Measurements from ENCODE around the gene UQCC2.

The UQCC2 gene

DNA sequence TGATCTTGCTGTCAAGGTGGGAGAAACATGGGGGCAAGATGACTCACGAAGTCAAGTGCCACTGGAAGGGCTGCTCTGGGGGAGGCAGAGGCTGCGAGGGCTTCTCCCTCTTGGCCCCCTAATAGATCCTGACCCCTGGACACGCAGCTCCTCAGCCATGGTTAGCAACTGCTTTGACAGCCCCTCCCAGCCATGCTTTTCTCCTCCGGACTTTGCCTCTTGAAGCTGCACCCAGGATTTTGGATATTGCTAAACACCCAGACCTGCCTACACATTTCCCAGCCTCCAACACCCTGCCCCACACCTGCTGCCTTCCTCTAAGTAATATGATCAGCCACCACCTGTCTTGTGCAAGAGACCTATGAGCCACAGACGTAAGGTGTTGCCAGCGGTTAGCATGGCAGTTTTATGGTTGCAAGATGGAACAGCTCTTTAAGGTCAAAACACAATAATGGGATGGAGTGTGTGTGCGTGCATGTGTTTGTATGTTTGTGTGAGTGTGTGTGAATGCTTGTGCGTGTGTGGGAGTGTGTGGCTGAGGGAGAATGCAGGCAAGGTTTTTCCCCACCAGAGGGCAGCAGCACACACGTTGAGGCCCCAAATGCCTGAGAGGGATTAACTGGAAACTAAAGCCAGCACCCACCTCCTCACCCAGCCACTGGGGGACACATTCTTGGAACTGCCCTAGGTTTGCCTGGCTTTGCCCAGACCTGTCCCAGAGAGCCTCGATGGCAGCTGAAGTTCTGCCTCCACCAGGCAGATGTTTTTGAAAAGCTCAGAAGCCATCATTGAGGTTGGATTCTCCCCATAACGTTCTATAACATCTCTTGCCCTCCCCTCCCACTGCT is 32.7 kb upstream of the UQCC2 start:
- FAIRE-seq (no peak), DNase-seq (ENCODE audit: low spot score) (peak; percentile 22)

DNA sequence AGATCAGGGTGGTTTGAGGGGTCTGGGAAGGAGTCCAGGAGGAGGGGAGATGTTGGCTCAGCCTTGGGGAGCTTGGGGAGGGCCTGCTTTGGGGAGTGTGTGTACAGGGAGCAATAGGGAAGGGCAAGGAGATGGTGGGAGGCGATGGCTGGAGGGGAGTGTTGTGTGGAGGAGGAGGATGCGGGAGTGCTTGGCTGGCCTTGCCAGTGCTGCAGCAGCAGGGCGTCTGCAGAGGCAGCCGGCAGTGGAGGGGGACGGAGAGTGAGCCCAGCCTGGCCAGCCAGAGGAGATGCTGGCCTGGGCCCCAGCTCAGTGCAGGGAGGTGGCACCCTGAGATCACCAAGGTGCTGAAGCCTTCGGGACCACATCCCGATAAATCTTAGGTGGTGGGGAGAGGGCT is 31.3 kb upstream of the UQCC2 start:
- DNase-seq (ENCODE audit: low spot score) (no peak), FAIRE-seq (no peak)

DNA sequence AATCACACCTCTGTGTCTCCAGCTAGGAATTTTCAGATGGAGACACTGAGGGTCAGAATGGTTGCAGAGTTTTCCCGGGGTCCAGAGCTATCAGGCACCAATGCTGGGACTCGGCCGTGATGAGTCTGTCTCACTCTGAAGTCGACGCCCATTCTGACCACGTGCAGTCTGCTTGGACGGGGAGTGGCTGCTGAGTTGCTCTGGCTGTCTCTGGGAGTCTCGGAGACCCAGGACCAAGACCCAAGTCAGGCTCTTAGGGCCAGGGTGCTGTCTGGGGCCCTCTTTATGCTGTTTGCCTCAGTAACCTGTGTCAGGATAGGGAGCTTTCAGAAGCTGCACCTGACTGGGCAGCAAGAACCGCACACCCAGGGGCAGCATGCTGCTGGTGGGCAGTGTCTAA is 30.6 kb upstream of the UQCC2 start:
- FAIRE-seq = no peak
- DNase-seq (ENCODE audit: low spot score) = no peak

DNA sequence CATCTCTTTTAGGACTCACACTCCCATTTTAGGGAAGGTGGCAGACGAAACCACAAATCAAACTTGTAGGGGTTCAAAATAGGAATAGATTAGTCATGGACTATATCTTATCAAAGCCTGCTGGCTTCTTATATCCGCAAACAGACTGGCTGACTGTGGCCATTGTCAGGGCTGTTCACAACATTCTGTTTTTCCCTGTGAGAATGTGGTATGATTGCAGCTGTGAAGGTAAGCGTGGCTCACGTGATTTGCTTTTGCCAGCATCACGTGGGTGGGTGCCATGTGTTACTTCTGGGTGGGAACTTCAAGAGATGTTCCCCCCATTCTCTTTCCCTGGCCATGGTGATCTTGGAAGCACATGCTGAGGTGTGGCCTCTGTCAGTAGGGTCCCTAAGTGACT is 29.3 kb upstream of the UQCC2 start:
- FAIRE-seq (no peak), DNase-seq (ENCODE audit: low spot score) (no peak)

DNA sequence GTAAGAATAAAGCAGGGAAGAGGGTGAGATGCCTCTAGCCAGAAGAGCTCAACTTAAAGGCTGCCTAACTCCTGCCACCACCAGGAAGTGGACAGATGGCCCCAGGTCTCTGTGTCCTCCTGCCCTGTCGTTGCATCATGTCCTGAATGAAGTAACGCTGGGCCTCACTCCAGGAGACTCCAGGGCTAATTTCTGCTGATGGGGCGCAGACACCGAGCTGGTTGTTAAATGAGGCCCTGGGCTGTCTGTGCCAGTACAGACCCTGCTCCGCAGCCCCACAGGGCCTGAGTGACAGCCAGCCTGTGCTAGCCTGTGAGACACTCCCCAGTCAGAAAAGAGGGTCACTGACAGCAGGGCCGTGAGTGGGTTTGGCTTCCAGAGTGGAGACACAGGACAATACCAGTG is 28.7 kb upstream of the UQCC2 start:
- no peak for FAIRE-seq

DNA sequence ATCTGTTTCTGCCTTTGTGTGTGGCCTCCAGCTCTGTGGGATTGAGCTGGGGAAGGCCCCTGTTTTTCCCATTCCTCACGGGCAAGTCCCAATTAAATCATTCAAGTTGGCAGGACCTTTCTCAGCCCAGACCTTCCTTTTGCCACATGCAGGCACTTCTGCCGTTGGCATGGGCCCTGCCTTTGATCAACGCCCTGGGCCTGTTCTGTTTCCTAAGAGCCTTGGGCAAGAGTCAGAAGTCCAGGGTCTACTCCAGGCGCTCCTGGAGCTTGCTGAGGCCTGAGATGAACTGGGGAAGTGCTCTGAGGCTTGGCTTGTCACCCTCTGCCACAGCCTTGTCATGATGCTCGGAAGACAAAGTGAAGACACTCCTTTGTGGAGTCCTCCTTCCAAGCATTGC is 28.1 kb upstream of the UQCC2 start:
- no peak for DNase-seq (ENCODE audit: low spot score)
- no peak for FAIRE-seq

More for the DNA sequence above, 28.7 kb upstream of the UQCC2 start:
- DNase-seq (ENCODE audit: low spot score) = no peak

DNA sequence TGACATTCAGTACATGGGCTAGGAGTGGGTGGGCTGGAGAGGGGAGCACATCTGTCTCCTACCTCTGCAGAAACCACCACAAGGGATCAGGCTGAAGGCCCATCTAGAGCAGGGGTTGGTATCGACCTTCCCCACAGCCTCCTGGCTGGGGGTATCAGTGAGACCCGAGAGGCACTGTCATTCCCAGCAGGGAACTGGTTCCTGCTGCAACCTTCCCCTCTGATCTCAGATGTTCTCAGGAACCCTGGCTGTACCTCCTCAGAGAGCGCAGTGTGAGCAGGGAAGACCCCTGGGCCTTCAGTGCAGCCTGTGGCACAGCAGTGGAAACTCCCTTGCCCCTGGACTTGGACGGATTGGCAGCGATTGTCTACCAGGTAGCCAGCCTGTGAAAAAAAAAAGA is 27.4 kb upstream of the UQCC2 start:
- FAIRE-seq (no peak), DNase-seq (ENCODE audit: low spot score) (no peak)

DNA sequence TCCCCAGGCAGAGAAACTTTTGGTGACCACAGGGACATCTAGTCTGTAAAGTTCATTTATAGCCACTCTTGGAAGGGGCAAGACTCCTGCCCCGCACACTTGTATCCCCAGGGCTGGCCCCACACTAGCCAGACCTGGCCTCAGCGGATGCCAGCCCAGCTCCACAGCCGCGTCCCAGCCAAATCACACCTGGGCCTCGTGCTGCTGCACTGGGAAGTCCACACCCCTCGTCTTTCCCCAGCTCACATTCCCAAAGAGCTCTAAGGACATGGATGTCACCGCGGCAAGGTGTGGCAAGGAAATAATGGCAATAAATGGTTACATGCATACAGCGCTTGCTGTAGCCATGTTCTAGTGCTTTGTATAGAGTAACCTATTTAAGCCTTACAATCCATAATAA is 26.7 kb upstream of the UQCC2 start:
- DNase-seq (ENCODE audit: low spot score) (no peak), FAIRE-seq (no peak)

DNA sequence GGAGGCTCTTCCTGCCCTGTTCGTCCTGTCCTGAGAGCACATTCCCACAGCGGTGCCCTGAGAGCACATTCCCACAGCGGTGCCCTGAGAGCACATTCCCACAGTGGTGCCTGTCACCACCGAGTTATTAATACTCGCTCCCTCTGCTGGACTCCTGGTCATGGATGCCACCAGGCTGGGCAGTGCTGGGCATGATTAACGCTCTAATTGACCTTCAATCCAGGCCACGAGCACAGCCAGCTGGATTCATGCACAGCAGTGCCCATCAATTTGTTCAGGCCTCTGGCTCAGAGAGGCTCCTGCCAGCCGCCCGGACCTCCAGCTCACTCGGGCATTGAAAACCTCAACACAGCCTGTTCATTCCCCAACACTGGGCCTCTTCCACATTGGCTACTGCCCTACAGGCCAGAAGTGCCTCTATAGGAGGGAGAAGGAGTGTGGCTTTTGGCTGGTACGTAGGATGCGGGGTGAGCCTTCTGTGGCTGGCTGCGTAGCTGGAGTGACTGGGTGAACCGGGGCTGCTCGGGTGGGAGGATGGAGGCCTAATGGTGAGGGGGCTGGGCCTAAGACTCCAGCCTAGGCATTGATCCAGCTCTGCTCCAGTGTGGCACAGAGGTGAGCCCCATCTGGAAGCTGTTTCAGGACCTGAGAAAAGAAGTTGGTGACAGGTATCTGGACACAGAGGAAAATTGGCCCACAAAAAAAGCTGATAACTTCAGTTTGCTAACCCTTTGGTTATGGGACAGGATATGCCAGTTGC is 25.9 kb upstream of the UQCC2 start:
- FAIRE-seq = no peak
- DNase-seq (ENCODE audit: low spot score) = no peak

DNA sequence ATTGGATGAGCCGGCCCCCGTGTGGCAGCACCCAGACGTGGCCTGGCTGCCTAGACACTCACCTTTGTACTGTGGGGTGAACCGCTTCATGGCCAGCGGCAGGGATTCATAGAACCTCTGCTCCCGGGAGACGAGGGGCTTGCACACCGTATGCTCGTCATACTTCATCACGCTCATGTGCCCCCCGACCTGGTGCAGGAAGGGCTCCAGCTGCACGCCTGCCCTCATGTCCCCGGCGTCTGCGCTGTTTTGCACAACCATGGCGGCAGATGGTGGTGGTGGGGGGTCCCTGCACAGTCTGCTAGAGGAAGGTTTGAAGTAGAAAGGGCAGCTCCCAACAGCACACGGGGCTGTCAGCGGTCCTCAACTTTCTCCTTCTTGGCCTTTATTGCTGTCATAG is 23.7 kb upstream of the UQCC2 start:
- DNase-seq (ENCODE audit: low spot score) (no peak), FAIRE-seq (no peak)

DNA sequence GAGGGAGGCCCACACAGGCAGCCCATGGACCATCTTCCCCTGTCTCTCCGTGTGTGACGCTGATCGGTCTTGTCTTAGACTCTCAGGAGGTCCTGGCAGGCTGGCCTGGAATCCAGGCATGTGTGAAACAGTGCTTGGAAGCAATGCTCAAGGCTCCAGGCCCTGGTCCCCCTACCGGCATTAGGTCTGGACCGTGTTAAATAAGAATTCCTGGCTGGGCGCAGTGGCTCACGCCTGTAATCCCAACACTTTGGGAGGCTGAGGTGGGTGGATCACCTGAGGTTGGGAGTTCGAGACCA is 22.2 kb upstream of the UQCC2 start:
- no peak for FAIRE-seq
- DNase-seq (ENCODE audit: low spot score) = no peak

DNA sequence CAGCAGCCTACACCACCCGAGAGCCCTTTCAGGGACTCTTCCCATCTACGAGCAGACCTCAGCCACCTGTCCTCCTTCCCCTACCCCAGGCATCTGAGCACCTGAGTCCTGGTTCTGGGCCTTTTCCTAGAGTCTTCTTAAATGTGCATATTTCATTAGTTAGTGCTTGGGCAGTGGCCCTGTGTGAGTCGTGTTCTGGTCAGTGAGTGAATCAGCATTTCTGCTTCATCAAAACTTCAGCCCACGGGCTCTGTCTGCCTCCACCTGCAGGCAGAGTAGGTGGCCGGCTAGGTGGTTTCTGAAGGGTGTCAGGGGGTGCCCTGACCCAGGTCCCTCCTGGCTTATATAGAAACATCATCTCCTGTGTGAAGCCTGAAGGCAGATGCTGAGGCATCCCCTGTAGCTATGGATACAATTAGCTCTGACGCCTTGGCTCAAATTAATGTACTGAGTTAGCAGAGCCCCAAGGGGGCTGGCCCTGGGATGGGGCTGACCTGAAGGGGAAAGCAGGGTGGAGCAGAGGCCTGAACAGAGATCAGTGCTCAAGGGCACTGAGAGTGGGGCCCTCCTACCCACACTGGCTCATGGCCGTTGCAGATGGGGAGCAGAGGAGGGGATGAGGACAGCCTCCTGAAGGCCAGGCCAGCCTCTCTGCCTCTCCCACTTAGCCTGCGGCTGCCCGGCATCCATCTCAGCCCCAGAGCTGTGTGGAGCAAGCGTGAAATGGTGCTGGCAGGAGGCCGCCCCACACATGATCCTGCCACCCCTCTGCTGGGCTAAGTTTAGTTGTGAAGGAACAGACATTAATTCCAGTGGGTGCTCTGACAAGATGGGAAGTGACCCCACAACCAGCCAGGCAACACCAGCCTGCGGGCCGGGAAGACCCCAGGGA is 21.6 kb upstream of the UQCC2 start:
- DNase-seq (ENCODE audit: low spot score) = no peak
- no peak for FAIRE-seq

DNA sequence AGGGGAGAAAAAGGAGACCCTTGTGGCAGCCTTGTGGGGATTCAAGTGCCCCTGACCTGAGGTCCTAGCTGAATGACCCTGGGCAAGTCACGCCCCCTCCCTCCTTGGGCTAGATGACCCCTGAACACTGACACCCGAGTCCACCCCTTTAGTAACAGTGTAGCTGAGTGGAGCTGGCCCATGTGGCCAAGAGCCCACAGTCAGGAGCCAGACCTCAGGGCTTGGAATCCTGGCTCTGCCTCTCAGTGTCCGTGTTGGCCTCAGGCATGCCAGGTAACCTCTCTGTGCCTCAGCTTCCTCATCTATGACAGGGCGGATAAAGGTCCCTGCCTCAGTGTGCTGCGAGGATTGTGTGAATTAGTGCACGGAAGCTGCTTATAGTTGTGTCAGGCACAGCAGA is 20.9 kb upstream of the UQCC2 start:
- DNase-seq (ENCODE audit: low spot score) = no peak
- FAIRE-seq = no peak

DNA sequence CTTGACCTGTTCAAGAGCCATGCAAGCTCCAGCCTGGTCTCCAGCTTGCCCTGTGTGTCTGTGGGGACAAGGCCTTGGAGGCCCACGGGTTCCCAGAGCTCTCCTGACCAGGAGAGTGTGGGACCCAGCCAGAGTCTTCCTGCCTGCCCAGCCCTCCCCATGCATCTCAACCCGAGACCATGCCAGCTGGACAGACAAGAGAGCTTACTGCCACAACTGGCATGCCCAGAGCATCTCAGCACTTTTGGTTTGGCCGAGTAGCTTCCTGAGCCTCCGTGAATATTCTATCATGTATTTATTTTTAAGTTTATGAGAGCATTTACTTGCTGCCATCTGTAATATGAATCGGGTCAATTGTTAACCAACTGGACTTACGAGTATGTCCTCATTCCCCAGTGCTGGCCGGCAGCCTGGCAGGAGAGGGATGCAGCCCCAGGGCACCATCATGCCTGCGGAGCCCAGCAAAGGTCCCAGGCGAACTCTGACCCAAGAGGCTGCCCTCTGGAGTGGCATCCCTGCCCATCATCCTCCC is 20.3 kb upstream of the UQCC2 start:
- no peak for FAIRE-seq
- no peak for DNase-seq (ENCODE audit: low spot score)

DNA sequence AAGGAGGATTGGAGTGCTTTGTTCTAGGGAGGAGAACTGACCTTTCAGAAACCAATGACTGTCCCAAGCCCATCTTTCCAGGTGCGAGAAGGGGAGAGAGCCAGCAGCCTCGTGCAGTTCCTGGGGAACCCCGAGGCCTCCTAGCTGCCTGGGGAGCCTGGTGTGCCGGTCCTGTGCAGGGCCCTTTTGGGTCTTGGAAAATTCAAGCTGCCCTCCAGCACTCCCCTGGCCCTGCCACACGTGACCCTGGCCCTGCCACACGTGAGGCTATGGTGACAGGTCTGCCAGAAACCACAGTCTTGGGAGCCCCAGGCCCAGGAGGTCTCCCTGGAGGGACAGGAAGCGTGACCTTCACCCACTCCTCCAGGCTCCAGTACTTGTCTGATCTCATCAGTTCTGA is 19.5 kb upstream of the UQCC2 start:
- FAIRE-seq (no peak), DNase-seq (ENCODE audit: low spot score) (no peak)

DNA sequence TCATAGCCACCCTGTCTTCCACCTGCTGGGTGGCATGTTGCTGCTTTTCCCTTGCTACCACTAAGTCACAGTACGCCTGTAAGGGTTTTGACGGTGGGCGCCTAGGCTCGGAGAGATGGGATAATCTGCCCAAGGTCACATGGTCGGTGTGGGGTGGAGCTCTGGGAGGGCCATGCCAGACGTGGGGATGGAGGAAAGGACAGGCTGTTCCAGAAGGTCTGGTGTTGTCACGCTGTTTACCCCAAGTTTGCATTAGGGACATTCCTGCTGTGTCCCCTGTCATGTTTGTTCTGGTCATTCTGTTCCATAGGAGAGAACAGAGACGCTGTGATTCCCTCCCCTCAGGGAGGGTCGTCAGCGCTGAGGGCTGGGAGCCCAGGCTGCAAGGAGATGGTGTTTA is 19.1 kb upstream of the UQCC2 start:
- no peak for DNase-seq (ENCODE audit: low spot score)
- no peak for FAIRE-seq

DNA sequence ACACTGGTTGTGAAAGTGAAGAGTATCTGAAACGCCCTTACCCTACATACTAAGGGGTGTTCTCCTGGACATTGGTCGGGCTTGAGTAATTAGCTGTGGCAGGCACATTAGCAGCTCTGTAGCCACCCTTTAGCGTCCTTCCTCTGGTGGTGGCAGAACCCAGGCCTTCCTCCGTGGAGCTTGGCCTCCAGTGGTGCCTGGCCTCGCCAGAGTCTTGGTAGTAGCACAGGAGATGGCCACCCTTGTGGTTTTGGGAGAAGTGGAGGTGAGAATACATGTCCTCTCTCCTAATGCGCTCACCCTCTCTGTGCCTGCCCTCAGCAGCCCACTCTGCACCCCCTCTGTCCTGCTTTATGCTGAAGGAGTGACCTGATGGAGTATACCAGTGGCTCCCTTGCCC is 17.6 kb upstream of the UQCC2 start:
- DNase-seq (ENCODE audit: low spot score) (no peak), FAIRE-seq (no peak)

DNA sequence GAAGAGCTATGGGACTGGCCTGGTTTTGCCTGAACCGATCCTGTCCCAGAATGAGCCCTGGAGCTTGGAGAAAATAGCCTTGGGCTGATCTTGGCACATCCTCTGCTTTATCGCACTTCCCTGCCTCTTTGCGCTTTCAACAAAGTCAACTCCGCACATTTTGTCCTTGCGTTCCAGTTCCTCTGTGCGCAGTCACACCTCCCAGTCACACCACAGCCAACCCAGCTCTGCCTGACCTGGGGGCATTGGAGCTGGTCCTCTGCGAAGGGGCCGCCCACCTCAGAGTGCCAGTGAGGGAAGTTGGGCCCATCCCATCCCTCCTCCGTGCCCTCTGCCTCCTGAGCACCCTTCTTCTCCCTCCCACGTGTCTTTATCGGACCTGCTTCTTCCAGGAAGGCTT is 16.9 kb upstream of the UQCC2 start:
- DNase-seq (ENCODE audit: low spot score) (no peak), FAIRE-seq (no peak)

DNA sequence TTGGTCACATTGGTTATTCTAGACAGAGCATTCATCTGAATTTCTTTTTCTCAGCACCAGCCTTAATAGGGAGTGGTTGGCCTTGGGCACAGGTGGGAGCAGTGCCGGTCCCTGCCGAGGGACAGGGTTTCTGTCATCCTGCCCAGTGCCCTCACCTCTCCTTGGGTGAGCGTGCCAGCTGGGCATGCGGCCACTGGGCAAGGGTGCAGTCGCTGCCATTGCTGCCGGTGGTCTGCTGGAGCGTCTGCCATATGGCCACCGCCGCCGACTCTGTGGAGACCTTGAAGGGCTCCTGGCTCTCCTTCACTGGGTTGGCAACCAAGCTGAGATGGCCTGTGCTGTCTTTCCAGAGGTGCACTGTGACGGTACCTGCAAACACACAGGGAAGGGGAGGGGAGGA is 16.4 kb upstream of the UQCC2 start:
- no peak for FAIRE-seq
- DNase-seq (ENCODE audit: low spot score) = no peak

DNA sequence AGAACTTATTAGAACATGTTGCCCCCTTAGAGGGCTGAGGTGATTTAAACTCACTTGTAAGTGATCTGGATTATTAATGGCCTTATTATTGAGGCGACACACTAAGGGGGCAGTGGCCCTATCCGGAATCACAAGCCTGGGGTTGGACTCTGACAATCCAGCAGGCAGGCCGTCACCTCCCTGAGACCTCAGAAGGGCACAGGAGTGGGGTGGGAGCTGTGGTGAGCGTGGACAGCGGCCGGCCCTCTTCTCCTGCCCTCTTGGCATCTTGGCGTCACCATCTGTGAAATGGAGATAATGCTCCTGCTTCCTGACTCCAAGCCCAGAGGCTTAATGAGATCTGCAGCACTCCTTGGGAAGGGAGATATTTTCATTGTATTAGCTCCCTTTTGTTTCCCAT is 15.6 kb upstream of the UQCC2 start:
- DNase-seq (ENCODE audit: low spot score) (no peak), FAIRE-seq (no peak)

DNA sequence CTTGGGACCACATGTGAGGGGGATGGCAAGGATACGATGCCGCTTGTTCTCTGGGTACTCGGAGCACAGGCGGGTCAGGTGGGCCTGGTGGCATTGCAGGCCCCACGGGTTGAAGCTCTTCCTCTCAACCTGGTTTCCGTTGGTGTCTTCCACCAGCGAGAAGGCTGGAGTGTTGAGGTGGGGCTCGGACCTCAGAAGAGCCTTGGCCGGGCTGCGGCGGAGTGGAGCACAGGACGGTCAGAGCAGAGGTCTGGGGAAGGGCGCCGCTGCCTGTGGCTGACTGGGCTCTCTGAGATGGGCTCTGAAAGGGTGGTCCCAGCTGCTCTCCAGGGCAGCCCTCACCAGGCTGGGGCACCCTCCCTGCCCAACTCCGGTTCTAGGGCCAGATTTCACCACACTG is 15.2 kb upstream of the UQCC2 start:
- FAIRE-seq (no peak), DNase-seq (ENCODE audit: low spot score) (no peak)

Data from RCC 7860 (cell line).